A673 (cell line): ENCODE measurements around the gene CSNK2A1. TPM values are rescaled to one million over a fixed set of nuclear protein-coding genes. Genes with fewer than 3 reads are reported as not detected.

Experiments
- BruUV-seq: library from RNA; stranded (reverse); fragments of 400-500 nt; replicated peaks from 2 replicates; lab custom pipeline; 2021; lab: Mats Ljungman, UMichigan
- CTCF ChIA-PET: fragments of 300-600 bp; sonication (Branson Sonifier 250); formaldehyde crosslinking; loops from one replicate; lab custom pipeline; 2022; ENCODE audit warnings: antibody characterized with exemption; lab: Charles Lee
- POLR2A ChIA-PET: fragments of 300-600 bp; sonication (Branson Sonifier 250); formaldehyde crosslinking; loops from one replicate; lab custom pipeline; 2022; ENCODE audit warnings: antibody characterized with exemption; ENCODE audit not compliant: low non-redundant PET; lab: Charles Lee
- DNase-seq: peaks from one replicate; pipeline ENCODE4 v3.0.0-alpha.2; 2015; ENCODE audit warnings: low spot score
- H3K27ac ChIP-seq: fragments of 200-600 bp; sonication (generic); 2 replicates; pipeline ENCODE4 v1.5.1; 2016; ENCODE audit warnings: mixed run types, low read depth, mild to moderate bottlenecking, mixed read lengths, antibody characterized with exemption, low read length; ENCODE audit not compliant: poor library complexity, severe bottlenecking
- H3K27me3 ChIP-seq: fragments of 200-600 bp; sonication (generic); replicated peaks from 2 replicates; pipeline ENCODE4 v1.6.1; 2017; ENCODE audit warnings: mixed run types, low read depth, mild to moderate bottlenecking, mixed read lengths, antibody characterized with exemption, low read length; ENCODE audit not compliant: insufficient read depth, poor library complexity
- H3K36me3 ChIP-seq: fragments of 200-600 bp; sonication (generic); 2 replicates; pipeline ENCODE4 v1.6.1; 2016; ENCODE audit warnings: mixed run types, mild to moderate bottlenecking, mixed read lengths, antibody characterized with exemption, low read length; ENCODE audit not compliant: insufficient read depth, poor library complexity, severe bottlenecking
- H3K4me1 ChIP-seq: fragments of 200-600 bp; sonication (generic); 2 replicates; pipeline ENCODE4 v1.6.1; 2017; ENCODE audit warnings: mixed run types, mild to moderate bottlenecking, mixed read lengths, antibody characterized with exemption, low read length; ENCODE audit not compliant: insufficient read depth, poor library complexity, severe bottlenecking
- H3K4me3 ChIP-seq: fragments of 200-600 bp; sonication (generic); 2 replicates; pipeline ENCODE4 v1.5.1; 2016; ENCODE audit warnings: low read depth, mixed run types, mild to moderate bottlenecking, mixed read lengths, low read length; ENCODE audit not compliant: poor library complexity, severe bottlenecking
- H3K9me3 ChIP-seq: fragments of 200-600 bp; sonication (generic); 2 replicates; pipeline ENCODE4 v1.6.1; 2016; ENCODE audit warnings: mixed run types, low read depth, mild to moderate bottlenecking, mixed read lengths, antibody characterized with exemption, low read length; ENCODE audit not compliant: poor library complexity, severe bottlenecking
- EZH2 ChIP-seq: fragments of 200-600 bp; sonication (generic); IDR thresholded peaks from 2 replicates; pipeline ENCODE4 v1.6.1; 2017; ENCODE audit warnings: borderline replicate concordance, low read depth, mild to moderate bottlenecking, mixed read lengths, antibody characterized with exemption, low read length; ENCODE audit not compliant: poor library complexity, severe bottlenecking
- intact Hi-C: fragments of 100-400 bp; cut with micrococcal nuclease; formaldehyde crosslinking; loops from one replicate; pipeline ENCODE4 v1.10.0; 2022; ENCODE audit not compliant: unreplicated experiment
- total RNA-seq: library from RNA; stranded (reverse); gene quantifications from 2 replicates; pipeline ENCODE4 v1.2.3, GENCODE V29; 2021
- TF ChIP-seq, protein P1 (sequence below): fragments of 300-800, 200-600 bp; sonication (generic); conservative IDR thresholded peaks from 2 replicates; pipeline ENCODE4 v1.5.1; 2017; ENCODE audit warnings: low read depth, mild to moderate bottlenecking, antibody characterized with exemption, low read length, moderate library complexity, mixed read lengths

CSNK2A1 gene
- total RNA-seq, 1 experiment from 2014 or later = 233 TPM

DNA sequence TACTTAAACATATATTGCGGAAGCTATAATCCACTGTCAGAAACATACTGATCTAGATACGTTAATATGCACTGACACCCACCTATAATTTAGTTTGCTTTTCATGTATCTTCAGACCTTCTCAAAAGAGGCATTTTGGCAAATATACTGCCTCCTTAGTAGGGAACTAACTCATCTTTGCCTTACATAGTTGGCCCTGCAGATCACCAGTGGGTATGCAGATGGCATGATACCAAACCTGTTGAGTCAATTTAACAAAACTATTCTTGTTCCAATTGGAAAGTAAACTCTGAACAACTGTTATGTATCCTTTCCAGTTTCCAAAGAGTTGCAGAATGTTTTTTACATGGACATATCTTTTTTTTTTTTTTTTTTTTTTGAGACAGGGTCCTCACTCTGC is 45.6 kb downstream of the CSNK2A1 start:
- TF ChIP-seq EZH2 = no peak
- TF ChIP-seq, protein P1, sequence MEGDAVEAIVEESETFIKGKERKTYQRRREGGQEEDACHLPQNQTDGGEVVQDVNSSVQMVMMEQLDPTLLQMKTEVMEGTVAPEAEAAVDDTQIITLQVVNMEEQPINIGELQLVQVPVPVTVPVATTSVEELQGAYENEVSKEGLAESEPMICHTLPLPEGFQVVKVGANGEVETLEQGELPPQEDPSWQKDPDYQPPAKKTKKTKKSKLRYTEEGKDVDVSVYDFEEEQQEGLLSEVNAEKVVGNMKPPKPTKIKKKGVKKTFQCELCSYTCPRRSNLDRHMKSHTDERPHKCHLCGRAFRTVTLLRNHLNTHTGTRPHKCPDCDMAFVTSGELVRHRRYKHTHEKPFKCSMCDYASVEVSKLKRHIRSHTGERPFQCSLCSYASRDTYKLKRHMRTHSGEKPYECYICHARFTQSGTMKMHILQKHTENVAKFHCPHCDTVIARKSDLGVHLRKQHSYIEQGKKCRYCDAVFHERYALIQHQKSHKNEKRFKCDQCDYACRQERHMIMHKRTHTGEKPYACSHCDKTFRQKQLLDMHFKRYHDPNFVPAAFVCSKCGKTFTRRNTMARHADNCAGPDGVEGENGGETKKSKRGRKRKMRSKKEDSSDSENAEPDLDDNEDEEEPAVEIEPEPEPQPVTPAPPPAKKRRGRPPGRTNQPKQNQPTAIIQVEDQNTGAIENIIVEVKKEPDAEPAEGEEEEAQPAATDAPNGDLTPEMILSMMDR = no peak
- CTCF ChIA-PET = no interaction called here
- intact Hi-C loops = no loop called here

DNA sequence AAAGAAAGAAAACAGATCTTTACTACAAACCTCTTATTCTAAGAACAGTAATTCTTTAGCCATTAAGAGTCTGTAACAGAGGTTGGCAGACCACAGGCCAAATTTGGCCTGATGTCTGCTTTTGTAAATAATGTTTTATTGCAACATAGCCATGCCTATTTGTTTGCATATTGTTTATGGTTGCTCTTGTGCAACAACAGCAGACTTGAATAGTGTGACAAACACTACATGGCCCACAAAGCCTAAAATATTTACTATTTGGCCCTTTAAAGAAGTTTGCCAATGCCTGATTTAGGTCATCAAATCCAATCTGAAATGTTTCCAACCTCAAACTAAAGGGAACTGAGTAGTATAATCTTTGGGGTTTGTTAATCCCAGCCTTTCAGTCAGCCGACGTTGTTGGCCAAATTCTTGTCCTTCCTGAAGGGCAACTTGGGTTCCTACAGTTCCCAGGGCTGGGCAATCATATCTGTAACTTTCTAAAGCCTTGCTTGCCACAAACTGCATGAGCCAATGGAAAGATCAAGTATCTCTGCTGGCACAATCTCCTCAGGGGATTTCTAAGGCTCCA is 47.4 kb downstream of the CSNK2A1 start:
- no peak for DNase-seq
- BruUV-seq = no TSS peak
- TF ChIP-seq EZH2 = no peak
- TF ChIP-seq, protein P1 = no peak
- H3K4me1 ChIP-seq = no peaks in the 10 kb centered on the region
- ChIA-PET CTCF (no interaction called here), POLR2A (no interaction called here)
- no peak overlapping the region for H3K4me3 ChIP-seq
- intact Hi-C loops = no loop called here
- H3K9me3 ChIP-seq = no peaks in the 10 kb centered on the region
- no peak overlapping the region for H3K27ac ChIP-seq
- no peaks in the 10 kb centered on the region for H3K27me3 ChIP-seq
- peaks cover 88% of the 10 kb centered on the region for H3K36me3 ChIP-seq

More for the DNA sequence above, 45.6 kb downstream of the CSNK2A1 start:
- no peaks in the 10 kb centered on the region for H3K9me3 ChIP-seq
- H3K4me1 ChIP-seq = no peaks in the 10 kb centered on the region
- H3K36me3 ChIP-seq = peaks cover 90% of the 10 kb centered on the region
- no peak for DNase-seq
- no peaks in the 10 kb centered on the region for H3K27me3 ChIP-seq
- H3K27ac ChIP-seq = no peak overlapping the region
- POLR2A ChIA-PET = no interaction called here
- BruUV-seq = no TSS peak
- H3K4me3 ChIP-seq = no peak overlapping the region

DNA sequence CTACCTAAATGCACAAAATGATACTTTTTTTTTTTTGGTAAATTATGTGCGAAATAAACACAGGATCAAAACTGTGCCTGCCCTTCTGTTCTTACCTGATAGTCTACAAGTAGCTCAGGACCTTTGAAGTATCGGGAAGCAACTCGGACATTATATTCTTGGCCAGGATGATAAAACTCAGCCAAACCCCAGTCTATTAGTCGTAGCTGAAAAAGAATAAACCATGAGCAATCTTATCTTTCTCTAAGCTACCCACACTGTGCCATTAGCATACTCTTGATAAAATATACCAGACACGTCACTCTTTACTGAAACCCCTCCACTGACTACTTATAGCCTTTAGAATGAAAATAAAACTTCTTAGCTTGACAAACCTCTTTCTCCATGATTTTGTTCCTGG is 51.4 kb downstream of the CSNK2A1 start:
- ChIA-PET CTCF (no interaction called here), POLR2A (no interaction called here)
- intact Hi-C loops = no loop called here
- no TSS peak for BruUV-seq
- H3K9me3 ChIP-seq = no peaks in the 10 kb centered on the region
- peaks cover 91% of the 10 kb centered on the region for H3K36me3 ChIP-seq
- TF ChIP-seq EZH2 = no peak
- TF ChIP-seq, protein P1 = no peak
- no peaks in the 10 kb centered on the region for H3K4me1 ChIP-seq
- H3K4me3 ChIP-seq = no peak overlapping the region
- no peaks in the 10 kb centered on the region for H3K27me3 ChIP-seq
- DNase-seq = no peak
- no peak overlapping the region for H3K27ac ChIP-seq
